Measurements from ENCODE around the gene PRUNE2.

Gene PRUNE2

GRCh38 chr9:76732341-76732958, 173.5 kb downstream of the PRUNE2 start:
- DNase-seq (ENCODE audit: low read depth in 2 of 2) = no peak

- DNase-seq (ENCODE audit: low read depth in 2 of 2) = no peak
Observed at GRCh38 chr9:76730801-76731200, 175.1 kb downstream of the PRUNE2 start.

- no peak for DNase-seq (ENCODE audit: low read depth in 2 of 2)
Observed at GRCh38 chr9:76729980-76730737, 175.8 kb downstream of the PRUNE2 start.

GRCh38 chr9:76729116-76729515, 176.8 kb downstream of the PRUNE2 start:
- DNase-seq (ENCODE audit: low read depth in 2 of 2) = no peak

GRCh38 chr9:76725885-76726284, 180.0 kb downstream of the PRUNE2 start:
- DNase-seq (ENCODE audit: low read depth in 2 of 2) = no peak

- DNase-seq (ENCODE audit: low read depth in 2 of 2) = no peak
Observed at GRCh38 chr9:76725011-76725546, 180.8 kb downstream of the PRUNE2 start.

GRCh38 chr9:76720245-76720644, 185.7 kb downstream of the PRUNE2 start:
- DNase-seq (ENCODE audit: low read depth in 2 of 2) = no peak

- no peak for DNase-seq (ENCODE audit: low read depth in 2 of 2)
Observed at GRCh38 chr9:76718166-76718565, 187.7 kb downstream of the PRUNE2 start.

- no peak for DNase-seq (ENCODE audit: low read depth in 2 of 2)
Observed at GRCh38 chr9:76717613-76718012, 188.3 kb downstream of the PRUNE2 start.

GRCh38 chr9:76717176-76717575, 188.7 kb downstream of the PRUNE2 start:
- DNase-seq (ENCODE audit: low read depth in 2 of 2) = no peak

GRCh38 chr9:76716085-76716672, 189.7 kb downstream of the PRUNE2 start:
- no peak for DNase-seq (ENCODE audit: low read depth in 2 of 2)

- DNase-seq (ENCODE audit: low read depth in 2 of 2) = no peak
Observed at GRCh38 chr9:76713381-76713780, 192.5 kb downstream of the PRUNE2 start.

- DNase-seq (ENCODE audit: low read depth in 2 of 2) = no peak
Observed at GRCh38 chr9:76709020-76709419, 196.9 kb downstream of the PRUNE2 start.

- no peak for DNase-seq (ENCODE audit: low read depth in 2 of 2)
Observed at GRCh38 chr9:76707510-76707909, 198.4 kb downstream of the PRUNE2 start.

GRCh38 chr9:76704593-76705204, 201.2 kb downstream of the PRUNE2 start:
- no peak for DNase-seq (ENCODE audit: low read depth in 2 of 2)

- DNase-seq (ENCODE audit: low read depth in 2 of 2) = no peak
Observed at GRCh38 chr9:76703270-76703669, 202.6 kb downstream of the PRUNE2 start.

GRCh38 chr9:76701441-76702039, 204.4 kb downstream of the PRUNE2 start:
- DNase-seq (ENCODE audit: low read depth in 2 of 2) = no peak

GRCh38 chr9:76700916-76701315, 205.0 kb downstream of the PRUNE2 start:
- no peak for DNase-seq (ENCODE audit: low read depth in 2 of 2)

GRCh38 chr9:76699971-76700370, 205.9 kb downstream of the PRUNE2 start:
- no peak for DNase-seq (ENCODE audit: low read depth in 2 of 2)

- no peak for DNase-seq (ENCODE audit: low read depth in 2 of 2)
Observed at GRCh38 chr9:76697554-76697953, 208.4 kb downstream of the PRUNE2 start.

- no peak for DNase-seq (ENCODE audit: low read depth in 2 of 2)
Observed at GRCh38 chr9:76697081-76697480, 208.8 kb downstream of the PRUNE2 start.

- no peak for DNase-seq (ENCODE audit: low read depth in 2 of 2)
Observed at GRCh38 chr9:76693912-76694311, 212.0 kb downstream of the PRUNE2 start.
